C4-2B (cell line): ENCODE measurements around the gene AKAP9.
A peak's percentile ranks its signal among the peaks of the same experiment; 100 is the strongest.
"Not testable (repeated sequence)": the region's sequence is repeated elsewhere in the genome, so short reads cannot be mapped to it uniquely, and the experiment has no call there.

ENCODE experiments used
- H3K27ac ChIP-seq: fragments of 450-650 bp; 2 replicates; pipeline ENCODE4 v1.5.1; 2017
- CTCF ChIP-seq: fragments of 450-650 bp; conservative IDR thresholded peaks from 2 replicates; pipeline ENCODE4 v1.5.1; 2017; ENCODE audit warnings: mild to moderate bottlenecking
- ZFX ChIP-seq: fragments of 450-650 bp; IDR thresholded peaks from 2 replicates; pipeline ENCODE4 v1.6.1; 2017

AKAP9 gene

GRCh38 chr7:91922857-91923256, 17.8 kb upstream of the AKAP9 start:
- TF ChIP-seq ZFX (no peak), CTCF (no peak)
- no peak overlapping the region for H3K27ac ChIP-seq

GRCh38 chr7:91927912-91928311, 12.8 kb upstream of the AKAP9 start:
- H3K27ac ChIP-seq = no peak overlapping the region
- TF ChIP-seq ZFX (no peak), CTCF (no peak)

DNA sequence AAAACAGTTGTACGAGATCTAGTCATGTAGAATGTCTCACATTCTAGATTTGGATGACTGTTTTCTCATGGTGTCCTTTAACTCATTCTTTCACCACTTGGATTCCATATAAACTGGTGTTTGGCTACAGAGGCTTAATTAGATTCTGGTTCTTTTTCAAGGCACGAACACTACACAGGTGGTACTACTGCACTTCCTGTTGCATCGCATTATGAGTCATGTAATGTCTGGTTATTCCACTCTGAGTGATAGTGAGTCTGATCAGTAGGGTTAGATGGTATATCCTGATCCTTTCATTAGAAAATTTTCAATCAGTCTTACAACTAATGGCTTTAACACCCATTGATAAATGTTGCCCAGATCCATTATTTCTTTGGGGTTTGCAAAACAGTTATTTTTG, 11.2 kb upstream of the AKAP9 start:
- TF ChIP-seq CTCF (no peak), ZFX (no peak)
- no peak overlapping the region for H3K27ac ChIP-seq

DNA sequence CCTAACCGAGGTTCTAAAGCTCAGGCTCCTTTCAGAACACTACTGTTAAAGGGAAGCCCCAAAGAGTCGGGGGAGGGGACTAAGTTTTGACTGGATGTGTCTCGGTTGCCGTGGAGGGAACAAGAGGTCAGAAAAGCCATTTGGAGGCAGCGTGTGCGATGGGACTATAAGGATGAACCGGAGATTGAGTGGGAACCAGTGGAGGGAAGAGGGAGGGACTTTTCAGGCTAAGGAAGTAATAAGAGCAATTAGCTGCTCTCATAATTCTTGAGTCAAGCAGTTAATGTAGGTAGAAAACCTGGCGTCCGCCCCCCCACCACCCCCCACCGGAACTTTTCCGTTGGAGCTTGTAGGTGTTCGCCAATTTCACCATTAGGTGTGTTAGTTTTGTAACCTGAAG, 491 bp upstream of the AKAP9 start:
- H3K27ac ChIP-seq = peak overlapping the region; percentile 75
- TF ChIP-seq ZFX (no peak), CTCF (no peak)

GRCh38 chr7:91941450-91941849, 788 bp downstream of the AKAP9 start:
- H3K27ac ChIP-seq = peak overlapping the region; percentile 75
- no peak for TF ChIP-seq CTCF
- TF ChIP-seq ZFX = no peak

DNA sequence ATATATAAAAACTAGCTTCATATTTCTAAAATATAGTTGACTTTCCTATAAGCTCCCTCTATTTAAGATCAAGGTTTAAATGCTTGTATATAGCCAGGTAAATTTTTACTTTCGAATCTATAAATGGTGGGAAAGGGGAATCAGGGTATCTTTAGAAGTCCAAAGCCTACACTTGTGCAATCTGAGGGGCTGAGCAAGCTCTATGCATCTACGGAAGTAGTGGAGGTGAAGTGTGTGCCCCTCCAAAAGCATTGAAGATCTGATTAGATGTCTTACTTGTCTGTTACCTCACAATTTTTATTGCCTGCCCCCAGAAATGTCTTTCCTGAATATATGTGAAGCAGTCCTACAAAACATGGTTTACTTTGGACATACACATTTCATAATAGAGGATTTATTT, 1.6 kb downstream of the AKAP9 start:
- TF ChIP-seq CTCF = no peak
- no peak for TF ChIP-seq ZFX
- no peak overlapping the region for H3K27ac ChIP-seq

DNA sequence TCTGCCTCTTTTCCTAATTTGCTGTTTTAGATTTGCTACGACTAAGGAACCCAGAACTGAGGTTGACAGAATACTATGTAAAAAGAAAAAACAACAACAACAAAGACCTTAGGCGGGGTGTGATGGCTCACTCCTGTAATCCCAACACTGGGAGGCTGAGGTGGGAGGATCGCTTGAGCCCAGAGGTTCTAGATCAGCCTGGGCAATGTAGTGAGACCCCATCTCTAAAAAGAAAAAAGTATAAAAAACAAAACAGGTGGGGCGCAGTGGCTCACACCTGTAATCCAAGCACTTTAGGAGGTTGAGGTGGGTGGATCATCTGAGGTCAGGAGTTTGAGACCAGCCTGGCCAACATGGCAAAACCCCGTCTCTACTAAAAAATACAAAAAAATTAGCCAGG, 4.3 kb downstream of the AKAP9 start:
- not testable (repeated sequence) for H3K27ac ChIP-seq

GRCh38 chr7:91945476-91945875, 4.8 kb downstream of the AKAP9 start:
- no peak overlapping the region for H3K27ac ChIP-seq

GRCh38 chr7:91946549-91946948, 5.9 kb downstream of the AKAP9 start:
- H3K27ac ChIP-seq = no peak overlapping the region
- TF ChIP-seq ZFX (no peak), CTCF (no peak)

More at GRCh38 chr7:91945476-91945875, 4.8 kb downstream of the AKAP9 start:
- TF ChIP-seq ZFX = no peak
